ENCODE data around the gene KDM6A. TPM values are rescaled to one million over a fixed set of nuclear protein-coding genes. Genes with fewer than 3 reads are reported as not detected.

The KDM6A gene
- total RNA-seq, result 23.4 and 25.6 TPM in 2 replicates

DNA sequence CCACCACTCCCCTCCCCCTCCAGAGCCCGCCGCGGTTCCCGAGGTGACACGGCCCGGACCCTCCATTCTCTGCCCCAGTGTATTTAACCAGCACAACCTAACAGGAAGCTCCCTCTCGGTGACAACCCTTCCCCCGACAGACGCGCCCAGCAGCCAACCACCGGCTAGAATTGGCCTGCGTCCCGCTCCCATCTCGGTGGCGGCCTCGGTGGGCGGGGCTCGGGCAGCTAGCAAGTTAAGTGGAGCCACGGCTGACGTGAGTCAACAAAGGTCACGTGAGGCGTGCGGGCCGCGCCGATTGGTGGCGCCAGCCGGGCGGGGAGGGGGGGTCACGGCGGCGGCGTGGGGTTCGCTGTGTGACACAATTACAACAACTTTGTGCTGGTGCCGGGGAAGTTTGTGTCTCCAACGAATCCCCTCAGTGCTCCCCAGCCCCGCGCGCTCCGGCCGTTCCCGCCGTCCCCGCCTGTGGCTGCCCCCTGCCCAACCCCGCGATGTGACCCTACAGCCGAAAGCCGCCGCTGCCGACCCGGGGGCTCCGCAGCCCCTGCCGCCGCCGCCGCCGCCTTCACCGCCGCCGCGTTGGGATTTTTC, at the start of gene KDM6A:
TSS of gene KDM6A (plus strand) at position 368 of the 594 bp plus-strand sequence. CDS start 364 bp downstream, outside the sequence.

DNA sequence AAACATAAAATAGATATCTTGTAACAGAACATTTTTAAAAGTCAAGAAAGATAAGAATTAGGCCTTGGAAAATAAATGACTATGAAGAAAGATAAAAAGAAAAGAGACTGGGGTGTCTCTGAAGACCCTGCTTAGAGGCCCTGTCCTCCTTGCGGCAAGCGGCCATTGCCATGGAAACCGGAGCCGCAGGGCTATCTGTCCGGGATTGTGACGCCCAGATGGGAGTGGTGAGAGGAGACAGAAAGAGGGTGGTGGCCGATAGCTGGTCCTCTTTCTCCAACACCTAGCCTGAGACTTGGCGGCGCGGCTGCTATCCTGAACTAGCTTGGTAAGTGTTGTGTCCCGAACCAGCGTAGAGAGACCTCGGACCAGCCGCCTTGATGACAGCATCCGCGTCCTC, 29.2 kb upstream of the KDM6A start, which contains the start of gene DUSP21:
TSS of gene DUSP21 (plus strand) at position 269 of the 400 bp plus-strand sequence. CDS start at position 381, 112 bp downstream.

Other genes with a start within 250 kb of the KDM6A start
- not detected in 2 replicates for gene DUSP21, start 29.2 kb upstream of the KDM6A start, total RNA-seq